ENCODE measurements around the gene TRIM2. TPM values are rescaled to one million over a fixed set of nuclear protein-coding genes. Genes with fewer than 3 reads are reported as not detected.

TRIM2 gene
- total RNA-seq, 2 experiments from 2014 or later = 0.20 to 0.44 TPM

DNA sequence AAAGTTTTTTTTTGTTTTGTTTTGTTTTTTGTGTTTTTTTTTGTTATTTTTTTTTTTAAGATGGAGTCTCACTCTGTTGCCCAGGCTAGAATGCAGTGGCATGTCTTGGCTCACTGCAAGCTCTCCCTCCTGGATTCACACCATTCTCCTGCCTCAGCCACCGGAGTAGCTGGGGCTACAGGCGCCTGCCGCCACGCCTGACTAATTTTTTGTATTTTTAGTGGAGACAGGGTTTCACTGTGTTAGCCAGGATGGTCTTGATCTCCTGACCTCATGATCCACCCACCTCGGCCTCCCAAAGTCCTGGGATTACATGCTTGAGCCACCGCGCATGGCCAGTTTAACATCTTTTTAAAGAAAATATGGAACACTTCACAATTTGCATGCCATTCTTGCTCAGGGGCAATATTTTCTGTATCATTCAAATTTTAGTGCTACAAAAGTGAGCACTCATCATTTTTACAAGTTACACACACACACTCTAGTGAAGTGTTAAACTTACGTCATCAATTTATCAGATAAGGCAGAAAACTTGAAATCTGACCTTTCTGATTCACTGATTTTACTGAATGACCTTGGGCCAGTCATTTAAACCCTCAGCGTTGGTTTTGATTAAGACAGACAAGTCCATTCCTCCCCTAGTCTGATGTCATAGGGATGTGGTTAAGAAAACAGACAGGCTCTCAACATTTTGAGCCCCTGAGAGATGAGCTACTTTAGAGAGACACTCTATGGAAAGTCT, 61.2 kb downstream of the TRIM2 start:
- Mint-ChIP-seq H3K4me3 (no peak overlapping the region), H3K27me3 (peaks cover 2% of the 10 kb centered on the region), H3K4me1 (peaks cover 5% of the 10 kb centered on the region), H3K27ac (no peak overlapping the region), H3K36me3 (ENCODE audit: low read depth) (no peaks in the 10 kb centered on the region), H3K9me3 (peaks cover 11% of the 10 kb centered on the region)
- ChIA-PET POLR2A (no interaction called here), CTCF (interaction anchor here (0.6 kb wide), 1 partner anchor 16 kb away, joined by 3 read pairs; no protein-coding TSS in a partner anchor)
- DNase-seq = no peak

DNA sequence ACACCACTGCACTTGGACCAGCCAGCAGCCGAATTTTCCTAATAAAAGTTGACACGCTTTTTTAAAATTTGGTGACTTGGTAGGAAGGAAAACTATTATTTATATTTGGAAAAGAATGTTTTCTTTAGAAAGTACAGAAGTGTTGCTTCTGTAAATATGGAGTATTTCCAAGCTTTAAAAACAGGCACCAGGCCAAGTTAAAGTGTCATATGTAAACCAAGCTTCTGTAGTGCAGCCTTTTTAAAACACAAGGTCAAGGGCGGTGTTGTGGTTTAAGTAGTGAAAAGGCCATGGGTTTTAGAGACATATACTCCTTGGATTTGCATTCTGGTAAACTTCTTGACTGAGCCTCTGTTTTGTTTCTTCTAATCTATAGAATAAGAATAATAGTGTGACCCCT, 62.7 kb downstream of the TRIM2 start:
- CTCF ChIA-PET = no interaction called here
- no peak for DNase-seq
- no peaks in the 10 kb centered on the region for H3K27me3 Mint-ChIP-seq
- H3K36me3 Mint-ChIP-seq (ENCODE audit: low read depth) = no peaks in the 10 kb centered on the region
- H3K27ac Mint-ChIP-seq = no peak overlapping the region
- peaks cover 5% of the 10 kb centered on the region for H3K9me3 Mint-ChIP-seq
- peaks cover 5% of the 10 kb centered on the region for H3K4me1 Mint-ChIP-seq
- H3K4me3 Mint-ChIP-seq = no peak overlapping the region
- POLR2A ChIA-PET = no interaction called here

DNA sequence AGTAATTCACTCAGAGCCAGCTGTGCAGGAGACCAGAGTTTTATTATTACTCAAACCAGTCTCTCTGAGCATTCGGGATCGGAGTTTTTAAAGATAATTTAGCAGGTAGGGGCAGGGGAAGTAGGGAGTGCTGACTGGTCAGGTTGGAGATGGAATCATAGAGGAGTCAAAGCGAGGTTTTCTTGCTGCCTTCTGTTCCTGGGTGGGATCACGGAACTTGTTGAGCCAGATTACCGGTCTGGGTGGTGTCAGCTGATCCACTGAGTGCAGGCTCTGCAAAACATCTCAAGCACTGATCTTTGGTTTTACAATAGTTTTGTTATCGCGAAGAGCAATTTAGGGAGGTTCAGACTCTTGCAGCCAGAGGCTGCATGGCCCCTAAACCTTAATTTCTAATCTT, 63.6 kb downstream of the TRIM2 start:
- no peak for DNase-seq
- ChIA-PET POLR2A (no interaction called here), CTCF (interaction anchor here (0.9 kb wide), 1 partner anchor 13 kb away, joined by 3 read pairs; no protein-coding TSS in a partner anchor)
- Mint-ChIP-seq H3K4me3 (no peak overlapping the region), H3K27ac (no peak overlapping the region), H3K27me3 (no peaks in the 10 kb centered on the region), H3K4me1 (peaks cover 5% of the 10 kb centered on the region), H3K36me3 (ENCODE audit: low read depth) (no peaks in the 10 kb centered on the region), H3K9me3 (peaks cover 2% of the 10 kb centered on the region)

- Mint-ChIP-seq H3K27me3 (no peaks in the 10 kb centered on the region), H3K9me3 (peaks cover 2% of the 10 kb centered on the region), H3K27ac (no peak overlapping the region), H3K36me3 (ENCODE audit: low read depth) (no peaks in the 10 kb centered on the region), H3K4me3 (no peak overlapping the region), H3K4me1 (peaks cover 5% of the 10 kb centered on the region)
- DNase-seq = no peak
- ChIA-PET POLR2A (no interaction called here), CTCF (interaction anchor here (0.9 kb wide), 1 partner anchor 13 kb away, joined by 3 read pairs; no protein-coding TSS in a partner anchor)
Observed at GRCh38 chr4:153268295-153268694, 64.1 kb downstream of the TRIM2 start.

- H3K4me3 Mint-ChIP-seq = no peak overlapping the region
- ChIA-PET POLR2A (no interaction called here), CTCF (no interaction called here)
- peaks cover 2% of the 10 kb centered on the region for H3K9me3 Mint-ChIP-seq
- no peak overlapping the region for H3K27ac Mint-ChIP-seq
- H3K36me3 Mint-ChIP-seq (ENCODE audit: low read depth) = no peaks in the 10 kb centered on the region
- peaks cover 5% of the 10 kb centered on the region for H3K4me1 Mint-ChIP-seq
- H3K27me3 Mint-ChIP-seq = no peaks in the 10 kb centered on the region
- DNase-seq = no peak
Observed at GRCh38 chr4:153269218-153269990, 65.2 kb downstream of the TRIM2 start.

- no peak for DNase-seq
- POLR2A ChIA-PET = no interaction called here
- CTCF ChIA-PET = no interaction called here
- Mint-ChIP-seq H3K9me3 (peaks cover 2% of the 10 kb centered on the region), H3K27ac (no peak overlapping the region), H3K4me3 (no peak overlapping the region), H3K4me1 (peaks cover 5% of the 10 kb centered on the region), H3K36me3 (ENCODE audit: low read depth) (no peaks in the 10 kb centered on the region), H3K27me3 (no peaks in the 10 kb centered on the region)
Observed at GRCh38 chr4:153270361-153270760, 66.1 kb downstream of the TRIM2 start.

GRCh38 chr4:153271820-153272219, 67.6 kb downstream of the TRIM2 start:
- Mint-ChIP-seq H3K4me1 (peaks cover 5% of the 10 kb centered on the region), H3K27ac (no peak overlapping the region), H3K4me3 (no peak overlapping the region), H3K9me3 (peaks cover 2% of the 10 kb centered on the region), H3K27me3 (no peaks in the 10 kb centered on the region), H3K36me3 (ENCODE audit: low read depth) (no peaks in the 10 kb centered on the region)
- DNase-seq = no peak
- CTCF ChIA-PET = no interaction called here
- POLR2A ChIA-PET = no interaction called here

DNA sequence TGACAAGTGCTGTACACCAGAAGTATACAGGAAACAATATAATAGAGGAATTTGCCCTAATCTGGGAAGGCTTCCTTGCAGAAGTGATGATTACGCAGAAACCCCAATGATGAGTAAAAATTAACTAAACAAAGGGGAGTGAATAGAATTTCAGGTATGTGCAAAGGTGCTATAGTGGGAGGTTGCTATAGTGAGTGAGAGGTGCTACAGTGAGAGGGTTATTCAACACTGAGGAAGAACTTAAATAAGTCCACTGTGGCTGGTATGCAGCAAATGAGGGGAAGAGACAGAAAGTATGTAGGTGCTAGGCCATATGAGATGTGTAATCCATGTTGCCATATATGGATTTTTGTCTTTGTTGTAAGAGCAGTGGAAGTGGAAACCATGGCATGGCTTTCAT, 69.5 kb downstream of the TRIM2 start:
- ChIA-PET CTCF (interaction anchor here (0.5 kb wide), 1 partner anchor 1974 kb away, joined by 4 read pairs; no protein-coding TSS in a partner anchor), POLR2A (no interaction called here)
- H3K27ac Mint-ChIP-seq = no peak overlapping the region
- peaks cover 2% of the 10 kb centered on the region for H3K9me3 Mint-ChIP-seq
- no peak for DNase-seq
- H3K27me3 Mint-ChIP-seq = no peaks in the 10 kb centered on the region
- no peaks in the 10 kb centered on the region for H3K36me3 Mint-ChIP-seq (ENCODE audit: low read depth)
- H3K4me3 Mint-ChIP-seq = no peak overlapping the region
- peaks cover 7% of the 10 kb centered on the region for H3K4me1 Mint-ChIP-seq

DNA sequence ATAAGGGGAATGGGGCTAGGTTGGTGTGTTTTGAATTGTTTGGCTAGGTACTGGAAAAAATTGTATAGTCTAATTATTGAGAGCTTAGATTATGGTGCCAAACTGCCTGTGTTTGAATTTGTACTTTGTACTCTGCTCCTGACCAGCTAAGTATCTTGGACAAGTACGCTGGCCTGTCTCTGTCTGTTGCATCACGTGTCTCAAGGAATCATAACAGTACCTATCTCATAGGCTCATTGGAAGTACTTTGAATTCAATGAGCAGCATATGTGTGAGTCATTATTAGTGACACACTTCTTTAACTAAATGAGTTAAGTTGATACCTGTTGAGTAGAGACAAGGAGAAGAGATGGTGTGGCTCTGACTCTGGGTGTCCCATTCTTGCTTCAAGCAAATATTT, 70.7 kb downstream of the TRIM2 start:
- Mint-ChIP-seq H3K27ac (no peak overlapping the region), H3K4me3 (no peak overlapping the region), H3K9me3 (no peaks in the 10 kb centered on the region), H3K27me3 (no peaks in the 10 kb centered on the region), H3K36me3 (ENCODE audit: low read depth) (no peaks in the 10 kb centered on the region), H3K4me1 (peaks cover 7% of the 10 kb centered on the region)
- no peak for DNase-seq
- CTCF ChIA-PET = interaction anchor here (1.0 kb wide), 1 partner anchor 17 kb away, joined by 3 read pairs; no protein-coding TSS in a partner anchor
- POLR2A ChIA-PET = no interaction called here

GRCh38 chr4:153275380-153276276, 71.4 kb downstream of the TRIM2 start:
- CTCF ChIA-PET = interaction anchor here (0.9 to 1.0 kb wide), 2 partner anchors 9 to 18 kb away, joined by 3 read pairs; no protein-coding TSS in a partner anchor
- no peak overlapping the region for H3K27ac Mint-ChIP-seq
- H3K4me3 Mint-ChIP-seq = no peak overlapping the region
- no peaks in the 10 kb centered on the region for H3K9me3 Mint-ChIP-seq
- H3K27me3 Mint-ChIP-seq = no peaks in the 10 kb centered on the region
- no peaks in the 10 kb centered on the region for H3K36me3 Mint-ChIP-seq (ENCODE audit: low read depth)
- DNase-seq = no peak
- H3K4me1 Mint-ChIP-seq = peaks cover 7% of the 10 kb centered on the region
- POLR2A ChIA-PET = no interaction called here

DNA sequence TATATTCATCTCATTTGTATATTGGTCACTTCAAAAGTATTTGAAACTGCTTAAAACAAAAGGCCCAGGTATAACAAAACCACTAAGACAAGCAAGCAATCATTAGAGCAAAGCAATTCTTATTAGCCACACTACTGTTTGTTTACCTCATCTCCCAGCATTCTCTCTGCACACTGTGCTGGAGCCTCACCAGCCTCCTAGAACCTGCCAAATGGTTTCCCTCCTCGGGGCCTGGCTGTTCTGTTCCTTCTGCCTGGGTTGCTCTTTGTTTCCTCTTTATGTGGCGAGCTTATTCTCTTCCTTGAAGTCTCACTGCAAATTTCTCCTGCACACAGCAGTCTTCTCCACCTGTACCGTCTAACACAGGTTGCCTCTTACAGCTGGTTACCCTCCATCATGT, 72.7 kb downstream of the TRIM2 start:
- Mint-ChIP-seq H3K4me3 (no peak overlapping the region), H3K9me3 (no peaks in the 10 kb centered on the region), H3K27me3 (no peaks in the 10 kb centered on the region), H3K36me3 (ENCODE audit: low read depth) (no peaks in the 10 kb centered on the region), H3K4me1 (peaks cover 7% of the 10 kb centered on the region), H3K27ac (no peak overlapping the region)
- POLR2A ChIA-PET = no interaction called here
- no peak for DNase-seq
- CTCF ChIA-PET = interaction anchor here (0.8 to 1.4 kb wide), 2 partner anchors 10 to 474 kb away, joined by 3 to 4 read pairs; no protein-coding TSS in a partner anchor

- Mint-ChIP-seq H3K4me3 (no peak overlapping the region), H3K27ac (no peak overlapping the region), H3K9me3 (peaks cover 7% of the 10 kb centered on the region), H3K4me1 (peaks cover 7% of the 10 kb centered on the region), H3K36me3 (ENCODE audit: low read depth) (no peaks in the 10 kb centered on the region), H3K27me3 (no peaks in the 10 kb centered on the region)
- CTCF ChIA-PET = interaction anchor here (1.2 kb wide), 1 partner anchor 13 kb away, joined by 3 read pairs; no protein-coding TSS in a partner anchor
- no peak for DNase-seq
- POLR2A ChIA-PET = no interaction called here
Observed at GRCh38 chr4:153281476-153281875, 77.2 kb downstream of the TRIM2 start.
